ENCODE measurements around the gene PPP1R9A. TPM values are rescaled to one million over a fixed set of nuclear protein-coding genes. Genes with fewer than 3 reads are reported as not detected.

PPP1R9A gene
- total RNA-seq, 1 experiment from 2014 or later = 21.8 TPM

DNA sequence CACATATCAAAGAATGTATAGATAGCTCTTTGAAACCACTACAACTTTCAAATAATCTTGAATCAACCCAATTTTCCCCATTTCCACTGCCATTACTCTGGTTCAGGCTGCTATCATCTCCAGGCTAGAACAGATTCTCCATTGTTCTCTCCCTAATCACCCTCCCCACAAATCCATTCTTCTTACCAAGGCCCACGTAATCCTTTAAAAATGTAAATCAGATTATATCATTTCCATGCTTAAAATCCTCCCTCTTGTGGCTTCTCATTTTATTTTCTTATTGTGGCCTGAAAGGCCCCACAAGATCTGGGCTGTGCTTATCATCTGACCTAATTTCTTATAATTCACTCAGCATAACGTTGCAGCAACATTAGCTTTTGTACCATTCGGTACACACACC lies 420.0 kb downstream of the PPP1R9A start:
- DNase-seq = peak; percentile 28 to 72
- Histone ChIP-seq H3K4me1 (peaks cover 55% of the 10 kb centered on the region), H3K9me3 (replicated peaks) (peaks cover 17% of the 10 kb centered on the region; the same call in 1 of the 2 replicates), H3K36me3 (no peaks in the 10 kb centered on the region), H3K4me3 (no peak overlapping the region), H3K27me3 (no peaks in the 10 kb centered on the region), H3K27ac (peak overlapping the region; percentile 67)

DNA sequence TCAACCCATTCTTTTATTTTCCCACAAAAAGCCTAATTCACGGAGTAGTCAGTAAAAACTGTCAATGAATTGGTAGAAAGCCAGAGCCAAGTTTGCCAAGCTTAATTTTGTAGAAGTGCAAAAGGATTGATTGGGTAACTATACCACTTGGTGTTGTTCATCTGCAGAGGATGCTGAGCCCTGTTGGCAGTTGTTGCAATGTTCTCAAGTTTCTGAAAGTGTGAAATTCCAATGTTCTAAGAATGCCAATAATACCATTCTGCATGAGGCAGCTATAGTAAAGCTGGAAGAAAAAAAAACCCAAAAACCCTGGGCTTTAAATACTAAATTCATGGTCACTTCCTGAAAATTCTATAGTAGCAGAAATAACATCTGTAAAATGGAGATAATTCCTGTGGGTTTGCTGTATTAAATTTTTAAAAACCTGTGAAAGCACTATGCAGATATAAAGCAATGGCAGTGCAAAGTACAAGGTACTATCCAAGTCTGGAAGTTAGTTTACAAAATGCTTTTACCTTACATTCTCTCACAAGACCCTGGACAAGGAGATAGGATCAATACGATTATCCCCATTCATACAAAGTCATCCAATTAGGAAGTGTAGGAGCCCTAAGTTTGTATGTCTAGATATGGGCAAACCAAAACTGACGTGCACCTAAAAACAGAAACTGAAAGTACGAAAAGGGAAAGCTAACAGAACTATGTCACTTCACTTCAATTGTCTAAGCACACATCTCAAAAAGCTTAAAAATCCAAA lies 423.0 kb downstream of the PPP1R9A start:
- peak; percentile 72 to 91 for DNase-seq
- H3K4me1 ChIP-seq = peaks cover 61% of the 10 kb centered on the region
- H3K9me3 ChIP-seq (replicated peaks) = peaks cover 16% of the 10 kb centered on the region; the same call in 1 of the 2 replicates
- H3K4me3 ChIP-seq = peak overlapping the region; percentile 35
- H3K36me3 ChIP-seq = no peaks in the 10 kb centered on the region
- peak overlapping the region; percentile 91 for H3K27ac ChIP-seq
- H3K27me3 ChIP-seq = no peaks in the 10 kb centered on the region

DNA sequence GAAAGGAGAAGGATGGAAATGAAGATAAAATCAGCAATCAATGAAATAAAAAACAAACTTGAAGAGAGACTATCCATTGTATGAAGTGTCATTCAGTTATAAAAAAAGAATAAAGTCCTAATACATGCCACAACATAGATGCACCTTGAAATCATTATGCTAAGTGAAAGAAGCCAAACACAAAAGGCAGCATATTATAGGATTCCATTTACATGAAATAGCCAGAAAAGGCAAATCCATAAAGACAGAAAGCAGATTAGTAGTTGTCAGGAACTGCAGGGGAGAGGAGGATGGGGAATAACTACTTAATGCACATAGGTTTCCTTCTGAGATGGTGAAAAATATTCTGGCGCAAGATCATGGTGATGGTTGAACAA lies 423.6 kb downstream of the PPP1R9A start:
- peaks cover 64% of the 10 kb centered on the region for H3K4me1 ChIP-seq
- H3K27me3 ChIP-seq = no peaks in the 10 kb centered on the region
- peak overlapping the region; percentile 91 for H3K27ac ChIP-seq
- peak in 1 of 2 experiments; percentile 44 for DNase-seq
- no peaks in the 10 kb centered on the region for H3K36me3 ChIP-seq
- peak overlapping the region; percentile 35 for H3K4me3 ChIP-seq
- H3K9me3 ChIP-seq (replicated peaks) = peaks cover 15% of the 10 kb centered on the region; the same call in 1 of the 2 replicates

DNA sequence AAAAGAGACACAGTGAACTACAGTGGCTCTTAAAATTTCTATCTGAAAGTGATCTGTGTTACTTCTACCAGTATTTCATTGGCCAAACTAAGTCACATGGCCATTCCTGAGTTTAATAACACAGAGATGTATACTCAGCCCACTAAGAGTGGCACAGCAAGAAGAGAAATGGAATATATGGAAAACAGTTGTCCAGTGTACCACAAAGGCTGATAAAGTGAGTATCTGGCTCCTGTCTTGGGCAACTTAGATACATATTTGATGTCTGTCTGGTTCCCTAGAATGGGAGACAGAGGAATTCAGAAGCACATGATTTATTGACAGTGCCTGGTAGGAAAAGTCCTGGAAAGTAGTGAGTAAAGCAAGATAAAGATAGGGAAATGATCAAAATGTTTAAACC lies 427.1 kb downstream of the PPP1R9A start:
- Histone ChIP-seq H3K27me3 (no peaks in the 10 kb centered on the region), H3K27ac (peak overlapping the region; percentile 37), H3K9me3 (replicated peaks) (0 out of 2 replicates have a peak, but pooled peaks cover 3% of the 10 kb centered on the region), H3K4me3 (no peak overlapping the region), H3K4me1 (peaks cover 36% of the 10 kb centered on the region), H3K36me3 (no peaks in the 10 kb centered on the region)
- no peak for DNase-seq

DNA sequence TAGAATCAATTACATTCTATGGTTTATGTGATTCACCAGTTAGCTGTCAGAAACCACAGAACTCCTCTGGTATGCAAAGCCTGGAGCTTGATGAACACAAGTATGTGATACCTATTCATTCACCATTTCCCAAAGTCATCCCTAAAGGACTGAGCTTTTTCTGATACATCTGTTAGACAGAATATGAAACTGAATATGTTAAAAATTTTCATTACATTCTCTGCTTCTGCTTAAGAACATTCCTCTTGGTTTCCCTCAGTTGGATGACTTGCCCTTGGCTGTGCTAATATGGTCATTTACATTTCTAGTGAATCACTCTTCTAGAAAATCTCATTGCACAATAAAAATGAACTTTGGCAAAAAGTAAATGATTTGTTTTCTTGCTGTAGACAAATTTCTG lies 427.7 kb downstream of the PPP1R9A start:
- Histone ChIP-seq H3K27ac (peak overlapping the region; percentile 37), H3K4me3 (no peak overlapping the region), H3K9me3 (replicated peaks) (0 out of 2 replicates have a peak, but pooled peaks cover 3% of the 10 kb centered on the region), H3K4me1 (peaks cover 30% of the 10 kb centered on the region), H3K36me3 (no peaks in the 10 kb centered on the region), H3K27me3 (no peaks in the 10 kb centered on the region)
- peak; percentile 22 to 40 for DNase-seq

DNA sequence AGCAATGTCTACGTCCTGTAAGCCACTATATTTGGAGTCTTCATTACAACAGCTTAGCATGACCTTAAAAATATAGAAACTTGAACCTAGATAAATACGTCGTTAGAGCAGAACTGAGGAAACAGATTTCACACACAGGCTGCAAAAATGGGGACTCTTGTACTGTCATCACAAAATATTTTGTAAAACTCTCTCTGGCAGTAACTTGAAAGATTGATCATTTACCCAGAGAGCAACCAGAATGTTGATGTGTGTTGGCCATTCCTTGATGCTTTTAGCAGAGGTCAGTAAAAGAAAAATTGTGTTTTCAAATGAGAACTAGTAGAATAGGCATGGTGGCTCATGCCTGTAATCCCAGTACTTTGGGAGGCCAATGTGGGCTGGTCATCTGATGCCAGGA lies 431.4 kb downstream of the PPP1R9A start:
- DNase-seq = no peak
- H3K27me3 ChIP-seq = no peaks in the 10 kb centered on the region
- H3K4me3 ChIP-seq = no peak overlapping the region
- H3K4me1 ChIP-seq = peaks cover 16% of the 10 kb centered on the region
- H3K9me3 ChIP-seq (replicated peaks) = 0 out of 2 replicates have a peak, but pooled peaks cover 1% of the 10 kb centered on the region
- no peaks in the 10 kb centered on the region for H3K36me3 ChIP-seq
- no peak overlapping the region for H3K27ac ChIP-seq

DNA sequence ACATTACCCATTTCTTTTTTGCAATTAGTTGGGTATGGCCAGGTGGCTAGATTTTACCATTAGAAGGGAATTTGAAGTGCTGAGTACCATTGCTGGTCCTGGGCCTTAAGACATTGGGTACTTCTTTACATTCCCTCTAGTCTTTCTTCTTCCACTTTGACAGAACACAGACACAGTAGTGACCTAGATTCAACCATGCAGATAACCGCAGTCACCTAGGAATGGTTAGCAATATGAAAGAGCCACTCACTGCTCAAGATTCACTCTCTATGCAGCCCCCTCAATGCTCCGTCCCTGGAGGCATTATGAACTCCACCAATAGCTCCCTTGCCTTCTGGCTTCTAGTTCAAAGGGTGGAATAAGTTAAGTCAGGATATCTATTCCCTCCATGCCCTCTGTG lies 433.1 kb downstream of the PPP1R9A start:
- no peak for DNase-seq
- Histone ChIP-seq H3K36me3 (no peaks in the 10 kb centered on the region), H3K4me3 (no peak overlapping the region), H3K27ac (no peak overlapping the region), H3K27me3 (no peaks in the 10 kb centered on the region), H3K9me3 (replicated peaks) (no peaks in the 10 kb centered on the region), H3K4me1 (peaks cover 2% of the 10 kb centered on the region)

DNA sequence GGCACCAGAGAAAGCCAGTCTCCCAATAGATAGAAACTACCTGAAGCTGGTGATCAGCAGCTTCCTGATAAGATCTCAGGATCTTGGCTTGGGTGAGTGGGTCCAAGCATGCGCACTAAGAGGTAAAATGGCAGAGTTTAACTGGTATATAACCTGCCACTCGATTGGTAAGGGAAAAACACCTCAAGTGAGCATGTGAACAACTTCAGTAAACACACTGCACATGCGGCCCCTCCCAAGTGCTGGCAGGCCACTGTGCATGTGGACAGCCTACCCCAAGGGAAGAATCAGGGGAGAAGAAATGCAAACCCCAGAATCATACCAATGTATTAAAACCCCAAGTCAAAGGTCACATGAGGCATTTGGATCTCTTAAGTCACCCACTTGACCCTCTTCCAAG lies 434.6 kb downstream of the PPP1R9A start:
- H3K9me3 ChIP-seq (replicated peaks) = no peaks in the 10 kb centered on the region
- no peaks in the 10 kb centered on the region for H3K27me3 ChIP-seq
- DNase-seq = no peak
- H3K4me1 ChIP-seq = no peaks in the 10 kb centered on the region
- no peak overlapping the region for H3K27ac ChIP-seq
- no peak overlapping the region for H3K4me3 ChIP-seq
- H3K36me3 ChIP-seq = no peaks in the 10 kb centered on the region

DNA sequence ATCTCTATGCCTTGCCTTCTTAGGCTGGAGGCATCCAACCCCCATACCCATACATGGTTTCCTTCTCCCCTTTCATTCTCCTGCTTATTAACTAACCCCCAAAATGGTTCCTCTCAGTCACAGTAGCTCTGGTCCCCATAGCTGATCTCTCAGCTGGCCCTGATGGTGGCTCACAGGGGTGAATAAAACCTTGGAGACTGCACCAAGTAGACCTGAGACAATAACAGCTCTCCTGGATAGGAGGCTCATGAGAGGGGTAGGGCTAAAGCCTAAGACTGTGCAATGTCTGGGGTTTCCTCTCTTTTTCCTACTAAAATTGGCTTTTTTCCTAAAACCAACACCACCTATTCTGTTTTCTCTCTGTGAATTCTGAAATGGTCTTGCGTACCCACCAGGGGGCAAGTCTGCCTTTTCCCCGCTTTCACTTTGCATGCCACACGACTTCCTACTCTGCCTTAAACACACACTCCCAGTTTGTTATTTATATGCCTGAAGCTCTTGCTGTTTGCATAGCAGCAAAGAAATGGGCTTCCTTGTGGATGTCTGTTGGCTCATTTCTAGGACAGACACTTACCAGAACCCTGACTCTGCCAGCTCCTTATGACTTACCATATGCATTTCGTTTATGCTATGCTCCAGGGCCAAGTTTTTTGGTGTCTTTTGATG lies 435.4 kb downstream of the PPP1R9A start:
- Histone ChIP-seq H3K27ac (no peak overlapping the region), H3K4me1 (no peaks in the 10 kb centered on the region), H3K4me3 (no peak overlapping the region), H3K27me3 (no peaks in the 10 kb centered on the region), H3K36me3 (no peaks in the 10 kb centered on the region), H3K9me3 (replicated peaks) (no peaks in the 10 kb centered on the region)
- no peak for DNase-seq

All from SJCRH30 (cell line).